H1 (cell line): Measurements from ENCODE around the gene KDM4E. TPM values are rescaled to one million over a fixed set of nuclear protein-coding genes. Genes with fewer than 3 reads are reported as not detected.

Experiments used
- CTCF ChIA-PET: fragments of 300-600 bp; sonication (Branson Sonifier 250); formaldehyde crosslinking; loops from one replicate; lab custom pipeline; 2021; ENCODE audit not compliant: partially characterized antibody; lab: Charles Lee
- POLR2A ChIA-PET: fragments of 300-600 bp; sonication (Branson Sonifier 250); formaldehyde crosslinking; loops from one replicate; lab custom pipeline; 2021; ENCODE audit warnings: inconsistent platforms; ENCODE audit not compliant: partially characterized antibody; lab: Charles Lee
- DNase-seq, 2 experiments: peaks; one replicate each; pipeline versions ENCODE4 v3.0.0 to v3.0.0-alpha.2; 2010 to 2022; ENCODE audit warnings: low spot score in 2 of 2, low read depth in 1 of 2, mixed read lengths in 1 of 2
- FAIRE-seq: peaks from 2 replicates; lab custom pipeline; 2011; peaks lifted over from hg19 to GRCh38; lab: Jason Lieb, UNC
- H2AFZ ChIP-seq: 2 replicates; pipeline ENCODE4 v1.8.1; 2012; ENCODE audit warnings: low read length, inconsistent platforms
- H2AK5ac ChIP-seq: 2 replicates; pipeline ENCODE4 v1.6.1; 2013; ENCODE audit warnings: low read depth, low read length
- H2BK120ac ChIP-seq: replicated peaks from 2 replicates; pipeline ENCODE3; 2013; ENCODE audit warnings: low read depth, low read length, inconsistent platforms
- H2BK12ac ChIP-seq: 2 replicates; pipeline ENCODE4 v1.6.1; 2013; ENCODE audit warnings: low read depth, low read length
- H2BK15ac ChIP-seq: 2 replicates; pipeline ENCODE4 v1.6.1; 2013; ENCODE audit warnings: low read length
- H2BK20ac ChIP-seq: 2 replicates; pipeline ENCODE4 v1.6.1; 2013; ENCODE audit warnings: low read length
- H2BK5ac ChIP-seq: 2 replicates; pipeline ENCODE4 v1.6.1; 2013; ENCODE audit warnings: low read depth, low read length
- H3K14ac ChIP-seq: 2 replicates; pipeline ENCODE4 v1.6.1; 2013; ENCODE audit warnings: inconsistent platforms; ENCODE audit not compliant: insufficient read length
- H3K18ac ChIP-seq: 2 replicates; pipeline ENCODE4 v1.6.1; 2013; ENCODE audit warnings: low read length; ENCODE audit errors: extremely low read depth
- H3K23ac ChIP-seq: 2 replicates; pipeline ENCODE4 v1.6.1; 2013; ENCODE audit warnings: inconsistent platforms; ENCODE audit not compliant: insufficient read length
- H3K23me2 ChIP-seq: 2 replicates; pipeline ENCODE4 v1.6.1; 2013; ENCODE audit warnings: low read depth, low read length
- H3K27ac ChIP-seq: 2 replicates; pipeline ENCODE4 v1.6.1; 2011; ENCODE audit warnings: low read depth, low read length, inconsistent platforms
- H3K27me3 ChIP-seq, 4 experiments: replicated peaks in 1 of 4; 1 replicate in 1 of 4; 2 replicates in 3 of 4; pipeline versions ENCODE4 v1.6.1 to v1.8.1; 2011 to 2013; ENCODE audit warnings: low read length in 3 of 4, mild to moderate bottlenecking in 3 of 4, inconsistent platforms in 2 of 4, mixed read lengths in 2 of 4, moderate library complexity in 1 of 4; ENCODE audit not compliant: control insufficient read depth in 3 of 4, insufficient read depth in 3 of 4; ENCODE audit errors: extremely low read depth in 1 of 4
- H3K36me3 ChIP-seq, 4 experiments: 2 replicates each; pipeline versions ENCODE4 v1.6.1 to v1.8.1; 2011 to 2013; ENCODE audit warnings: mild to moderate bottlenecking in 4 of 4, low read length in 3 of 4, moderate library complexity in 2 of 4, control low read depth in 1 of 4, inconsistent platforms in 1 of 4; ENCODE audit not compliant: insufficient read depth in 4 of 4, control insufficient read depth in 2 of 4
- H3K4ac ChIP-seq: replicated peaks from 2 replicates; pipeline ENCODE3; 2013; ENCODE audit warnings: low read length, low read depth, mixed read lengths, inconsistent platforms; ENCODE audit not compliant: insufficient read length
- H3K4me1 ChIP-seq, 4 experiments: replicated peaks in 1 of 4; 1 replicate in 1 of 4; 2 replicates in 3 of 4; pipeline versions ENCODE4 v1.6.1 to v1.8.1; 2011 to 2013; ENCODE audit warnings: low read length in 3 of 4, inconsistent platforms in 2 of 4, mixed read lengths in 1 of 4; ENCODE audit not compliant: insufficient read depth in 4 of 4, control insufficient read depth in 3 of 4
- H3K4me2 ChIP-seq, 2 experiments: 2 replicates each; pipeline versions ENCODE4 v1.6.1 to v1.8.1; 2011 to 2013; ENCODE audit warnings: low read depth in 2 of 2, low read length in 2 of 2, control low read depth in 1 of 2, inconsistent platforms in 1 of 2, mild to moderate bottlenecking in 1 of 2; ENCODE audit not compliant: insufficient read depth in 1 of 2
- H3K4me3 ChIP-seq, 4 experiments: fragments of 200-600, 300-600 bp in 1 of 4; sonication (generic), shearing (Covaris generic), sonication (Bioruptor Twin) in 1 of 4; 2 replicates each; pipeline versions ENCODE4 v1.5.1 to v1.8.1; 2011 to 2016; ENCODE audit warnings: low read length in 4 of 4, low read depth in 3 of 4, control low read depth in 2 of 4, inconsistent platforms in 2 of 4, mild to moderate bottlenecking in 2 of 4, mixed read lengths in 1 of 4, moderate library complexity in 1 of 4; ENCODE audit not compliant: insufficient read depth in 2 of 4; ENCODE audit errors: extremely low read depth in 1 of 4
- H3K56ac ChIP-seq: replicated peaks from 2 replicates; pipeline ENCODE3; 2013; ENCODE audit warnings: low read depth, mild to moderate bottlenecking, mixed read lengths, low read length, inconsistent platforms; ENCODE audit not compliant: insufficient read length
- H3K79me1 ChIP-seq: 2 replicates; pipeline ENCODE4 v1.6.1; 2013; ENCODE audit warnings: low read depth, low read length, control low read depth
- H3K79me2 ChIP-seq, 2 experiments: 2 replicates each; pipeline versions ENCODE4 v1.6.1 to v1.8.1; 2012 to 2013; ENCODE audit warnings: low read length in 2 of 2, mild to moderate bottlenecking in 2 of 2, inconsistent platforms in 1 of 2; ENCODE audit not compliant: insufficient read depth in 2 of 2, control insufficient read depth in 1 of 2
- H3K9ac ChIP-seq, 4 experiments: replicated peaks in 1 of 4; 1 replicate in 1 of 4; 2 replicates in 3 of 4; pipeline versions ENCODE4 v1.6.1 to v1.8.1; 2011 to 2013; ENCODE audit warnings: low read depth in 3 of 4, low read length in 3 of 4, control low read depth in 2 of 4, mild to moderate bottlenecking in 2 of 4, moderate library complexity in 2 of 4, inconsistent platforms in 1 of 4; ENCODE audit errors: extremely low read depth in 1 of 4
- H3K9me3 ChIP-seq, 2 experiments: 2 replicates each; pipeline versions ENCODE4 v1.6.1 to v1.8.1; 2012 to 2013; ENCODE audit warnings: mild to moderate bottlenecking in 2 of 2, moderate library complexity in 2 of 2, control low read depth in 1 of 2, inconsistent platforms in 1 of 2, low read depth in 1 of 2, low read length in 1 of 2, mixed read lengths in 1 of 2; ENCODE audit not compliant: insufficient read depth in 2 of 2
- H4K20me1 ChIP-seq, 2 experiments: replicated peaks in 1 of 2; 2 replicates each; pipeline versions ENCODE3 to v1.8.1; 2011 to 2013; ENCODE audit warnings: inconsistent platforms in 2 of 2, low read length in 2 of 2, mild to moderate bottlenecking in 1 of 2; ENCODE audit not compliant: insufficient read depth in 2 of 2, control insufficient read depth in 1 of 2
- H4K5ac ChIP-seq: 2 replicates; pipeline ENCODE4 v1.6.1; 2013; ENCODE audit warnings: low read length, low read depth, mixed read lengths, inconsistent platforms; ENCODE audit not compliant: insufficient read length
- H4K8ac ChIP-seq: 2 replicates; pipeline ENCODE4 v1.8.0; 2013; ENCODE audit warnings: mild to moderate bottlenecking, moderate library complexity, low read length, inconsistent platforms; ENCODE audit not compliant: insufficient read depth; ENCODE audit errors: extremely low read depth
- H4K91ac ChIP-seq: replicated peaks from 2 replicates; pipeline ENCODE3; 2013; ENCODE audit warnings: low read length, mixed read lengths, inconsistent platforms; ENCODE audit not compliant: insufficient read length
- GTF2F1 ChIP-seq: IDR thresholded peaks from 2 replicates; pipeline ENCODE4 v1.6.1; 2012; ENCODE audit warnings: low read depth, low read length, improper control_type of control experiment, borderline replicate concordance
- JUND ChIP-seq: IDR thresholded peaks from 2 replicates; pipeline ENCODE4 v1.6.1; 2011; ENCODE audit warnings: mild to moderate bottlenecking, improper control_type of control experiment, low read length
- KDM5A ChIP-seq: fragments of 200-600 bp; IDR thresholded peaks from 2 replicates; pipeline ENCODE4 v1.7.1; 2012; ENCODE audit warnings: mild to moderate bottlenecking, low read length, inconsistent platforms, mixed read lengths
- RAD21 ChIP-seq, 2 experiments: IDR thresholded peaks in 1 of 2; conservative IDR thresholded peaks in 1 of 2; 2 replicates each; pipeline ENCODE4 v1.6.1; 2011; ENCODE audit warnings: low read depth in 2 of 2, low read length in 2 of 2, improper control_type of control experiment in 1 of 2, inconsistent platforms in 1 of 2, mild to moderate bottlenecking in 1 of 2, moderate library complexity in 1 of 2
- SIX5 ChIP-seq: IDR thresholded peaks from 2 replicates; pipeline ENCODE4 v1.6.1; 2011; ENCODE audit warnings: mild to moderate bottlenecking, low read depth, low read length
- WGBS, 2 experiments: shearing (Covaris generic) in 1 of 2; methylation state at CpG; one replicate each; pipeline versions ENCODE4 v1.1.6 to v1.1.7; 2013 to 2015; ENCODE audit warnings: low lambda C conversion rate in 2 of 2, mixed read lengths in 2 of 2, inconsistent platforms in 1 of 2, low coverage in 1 of 2, missing lambda C conversion rate in 1 of 2; ENCODE audit not compliant: insufficient replicate concordance in 2 of 2, insufficient coverage in 1 of 2, insufficient read length in 1 of 2; ENCODE audit errors: extremely low coverage in 1 of 2, missing lambda C conversion rate in 1 of 2; 5-methylcytosine and 5-hydroxymethylcytosine counted together
- polyA plus RNA-seq, 7 experiments: library from polyadenylated mRNA; depleted of rRNA in 3 of 7; stranded (reverse) in 5 of 7; unstranded in 2 of 7; fragments of >200 nt in 5 of 7; fragments of 200-250 nt in 2 of 7; gene quantifications; 1 replicate in 5 of 7; 2 replicates in 1 of 7; 4 replicates in 1 of 7; pipeline versions ENCODE4 v1.2.1 to v1.2.3, GENCODE V29; 2011 to 2013; ENCODE audit warnings: missing spikeins in 2 of 7, mixed read lengths in 2 of 7
- total RNA-seq: library from RNA; stranded (reverse); fragmentation: NEBNext Ultra II Directional; extraction: Animal tissue kit (Norgen Biotek cat#: 25700); gene quantifications from 2 replicates; pipeline ENCODE4 v1.2.1, GENCODE V29; 2021

Gene KDM4E
- total and polyA plus RNA-seq, 2 of the 8 experiments (the other 6 are each of a cell fraction or from before 2014, with no cell fraction given), result not detected

GRCh38 chr11:94997437-94997836, 27.6 kb upstream of the KDM4E start:
- no peak overlapping the region for H2BK12ac ChIP-seq
- H3K4me3 ChIP-seq, result no peak overlapping the region
- no peak for TF ChIP-seq SIX5
- TF ChIP-seq KDM5A, result no peak
- no peak for TF ChIP-seq GTF2F1
- TF ChIP-seq RAD21 (IDR thresholded peaks at IDR 0.05 in 1 of 2, conservative IDR thresholded peaks at IDR 0.05 in 1 of 2; ENCODE audit: low read depth in 2 of 2, low read length in 2 of 2), result no peak; a peak in 1 of 4 replicates
- no peak for TF ChIP-seq JUND
- H2BK15ac ChIP-seq, result no peak overlapping the region
- no peaks in the 10 kb centered on the region for H3K4me1 ChIP-seq
- H2BK120ac ChIP-seq, result no peak overlapping the region
- H3K4ac ChIP-seq, result no peak overlapping the region
- no peak overlapping the region for H3K18ac ChIP-seq
- no peak overlapping the region for H2BK5ac ChIP-seq
- H3K27ac ChIP-seq, result no peak overlapping the region
- CTCF ChIA-PET, result interaction anchor here (1.6 kb wide), 1 partner anchor 20 kb away, joined by 4 read pairs; no protein-coding TSS in a partner anchor
- no peaks in the 10 kb centered on the region for H3K27me3 ChIP-seq
- 85% methylated on average over 6 of the region's 6 CpGs; no CpG with 5 or more reads in 1 of the 2 experiments for WGBS, 2 experiments
- H4K8ac ChIP-seq, result no peak overlapping the region
- no peak overlapping the region for H3K4me2 ChIP-seq
- H4K20me1 ChIP-seq, result no peaks in the 10 kb centered on the region
- no peak for DNase-seq
- H3K9me3 ChIP-seq, result no peaks in the 10 kb centered on the region
- no peak overlapping the region for H3K56ac ChIP-seq
- H4K91ac ChIP-seq, result no peak overlapping the region
- no peak overlapping the region for H4K5ac ChIP-seq
- no peaks in the 10 kb centered on the region for H3K23me2 ChIP-seq
- no peak overlapping the region for H3K9ac ChIP-seq
- no peak overlapping the region for H2BK20ac ChIP-seq
- H3K14ac ChIP-seq, result no peak overlapping the region
- H3K79me1 ChIP-seq, result no peaks in the 10 kb centered on the region
- no peak overlapping the region for H2AK5ac ChIP-seq
- FAIRE-seq, result no peak
- POLR2A ChIA-PET, result no interaction called here
- no peaks in the 10 kb centered on the region for H3K36me3 ChIP-seq
- H3K23ac ChIP-seq, result no peak overlapping the region
- H2AFZ ChIP-seq, result no peak overlapping the region
- no peaks in the 10 kb centered on the region for H3K79me2 ChIP-seq
